ENCODE measurements around the gene RHD. TPM values are rescaled to one million over a fixed set of nuclear protein-coding genes. Genes with fewer than 3 reads are reported as not detected.
"Not testable (repeated sequence)": the region's sequence is repeated elsewhere in the genome, so short reads cannot be mapped to it uniquely, and the experiment has no call there.

The RHD gene
- total and polyA plus RNA-seq, 2 experiments from 2014 or later: 0.21 to 0.26 TPM

GRCh38 chr1:25232866-25233784 lies 39.2 kb upstream of the RHD start:
- Histone ChIP-seq H2AFZ (no peak overlapping the region), H3K4me3 (peak overlapping the region; percentile 80), H3K27ac (ENCODE audit: low read depth) (peak overlapping the region; percentile 93), H3K36me3 (ENCODE audit: insufficient read depth) (peaks cover 13% of the 10 kb centered on the region), H3K4me1 (ENCODE audit: insufficient read depth) (peaks cover 5% of the 10 kb centered on the region), H3K27me3 (ENCODE audit: insufficient read depth) (no peaks in the 10 kb centered on the region), H3F3A (replicated peaks; ENCODE audit: low read depth) (no peaks in the 10 kb centered on the region), H4K20me1 (replicated peaks; ENCODE audit: insufficient read depth) (peaks cover 2% of the 10 kb centered on the region; the same call in 1 of the 2 replicates), H3K4me2 (peak overlapping the region; percentile 86), H3K9me2 (ENCODE audit: insufficient read depth) (no peaks in the 10 kb centered on the region), H3K79me2 (replicated peaks; ENCODE audit: insufficient read depth) (peaks cover 46% of the 10 kb centered on the region)
- no peak overlapping the region; the same call in 1 of the 2 replicates for H3K27ac Mint-ChIP-seq
- H3K4me3 Mint-ChIP-seq: no peak overlapping the region
- H3K36me3 Mint-ChIP-seq (ENCODE audit: low read depth): peaks cover 26% of the 10 kb centered on the region
- H3K4me1 Mint-ChIP-seq: peaks cover 13% of the 10 kb centered on the region
- peak; percentile 91 for DNase-seq (ENCODE audit: low spot score)
- peak; percentile 96 for ATAC-seq
- H3K9me3 Mint-ChIP-seq: no peaks in the 10 kb centered on the region
- H3K27me3 Mint-ChIP-seq (ENCODE audit: insufficient read depth, low read depth, poor library complexity): peaks cover 4% of the 10 kb centered on the region
- TF ChIP-seq ZNF331 (CRISPR knock-in tag; IDR thresholded peaks at IDR 0.05; ENCODE audit: low read depth): no peak
- no peak for TF ChIP-seq CREB1 (CRISPR knock-in tag; IDR thresholded peaks at IDR 0.05; ENCODE audit: low read depth)
- no peak for TF ChIP-seq STAT1 (IDR thresholded peaks at IDR 0.05; ENCODE audit: unreplicated experiment)
- TF ChIP-seq, protein P1, sequence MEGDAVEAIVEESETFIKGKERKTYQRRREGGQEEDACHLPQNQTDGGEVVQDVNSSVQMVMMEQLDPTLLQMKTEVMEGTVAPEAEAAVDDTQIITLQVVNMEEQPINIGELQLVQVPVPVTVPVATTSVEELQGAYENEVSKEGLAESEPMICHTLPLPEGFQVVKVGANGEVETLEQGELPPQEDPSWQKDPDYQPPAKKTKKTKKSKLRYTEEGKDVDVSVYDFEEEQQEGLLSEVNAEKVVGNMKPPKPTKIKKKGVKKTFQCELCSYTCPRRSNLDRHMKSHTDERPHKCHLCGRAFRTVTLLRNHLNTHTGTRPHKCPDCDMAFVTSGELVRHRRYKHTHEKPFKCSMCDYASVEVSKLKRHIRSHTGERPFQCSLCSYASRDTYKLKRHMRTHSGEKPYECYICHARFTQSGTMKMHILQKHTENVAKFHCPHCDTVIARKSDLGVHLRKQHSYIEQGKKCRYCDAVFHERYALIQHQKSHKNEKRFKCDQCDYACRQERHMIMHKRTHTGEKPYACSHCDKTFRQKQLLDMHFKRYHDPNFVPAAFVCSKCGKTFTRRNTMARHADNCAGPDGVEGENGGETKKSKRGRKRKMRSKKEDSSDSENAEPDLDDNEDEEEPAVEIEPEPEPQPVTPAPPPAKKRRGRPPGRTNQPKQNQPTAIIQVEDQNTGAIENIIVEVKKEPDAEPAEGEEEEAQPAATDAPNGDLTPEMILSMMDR (conservative IDR thresholded peaks at IDR 0.05; ENCODE audit: low read depth in 2 of 2): no peak
- no peak; the same call in 1 of the 2 replicates for TF ChIP-seq POLR2AphosphoS5 (IDR thresholded peaks at IDR 0.05; ENCODE audit: low read depth)
- TF ChIP-seq NANOG (IDR thresholded peaks at IDR 0.05; ENCODE audit: borderline replicate concordance): no peak
- no peak for TF ChIP-seq JUNB (IDR thresholded peaks at IDR 0.05; ENCODE audit: unreplicated experiment)
- no peak for TF ChIP-seq ETS1 (IDR thresholded peaks at IDR 0.05)
- TF ChIP-seq EZH2 (IDR thresholded peaks at IDR 0.05; ENCODE audit: low read depth, unreplicated experiment): no peak
- TF ChIP-seq, protein P2, sequence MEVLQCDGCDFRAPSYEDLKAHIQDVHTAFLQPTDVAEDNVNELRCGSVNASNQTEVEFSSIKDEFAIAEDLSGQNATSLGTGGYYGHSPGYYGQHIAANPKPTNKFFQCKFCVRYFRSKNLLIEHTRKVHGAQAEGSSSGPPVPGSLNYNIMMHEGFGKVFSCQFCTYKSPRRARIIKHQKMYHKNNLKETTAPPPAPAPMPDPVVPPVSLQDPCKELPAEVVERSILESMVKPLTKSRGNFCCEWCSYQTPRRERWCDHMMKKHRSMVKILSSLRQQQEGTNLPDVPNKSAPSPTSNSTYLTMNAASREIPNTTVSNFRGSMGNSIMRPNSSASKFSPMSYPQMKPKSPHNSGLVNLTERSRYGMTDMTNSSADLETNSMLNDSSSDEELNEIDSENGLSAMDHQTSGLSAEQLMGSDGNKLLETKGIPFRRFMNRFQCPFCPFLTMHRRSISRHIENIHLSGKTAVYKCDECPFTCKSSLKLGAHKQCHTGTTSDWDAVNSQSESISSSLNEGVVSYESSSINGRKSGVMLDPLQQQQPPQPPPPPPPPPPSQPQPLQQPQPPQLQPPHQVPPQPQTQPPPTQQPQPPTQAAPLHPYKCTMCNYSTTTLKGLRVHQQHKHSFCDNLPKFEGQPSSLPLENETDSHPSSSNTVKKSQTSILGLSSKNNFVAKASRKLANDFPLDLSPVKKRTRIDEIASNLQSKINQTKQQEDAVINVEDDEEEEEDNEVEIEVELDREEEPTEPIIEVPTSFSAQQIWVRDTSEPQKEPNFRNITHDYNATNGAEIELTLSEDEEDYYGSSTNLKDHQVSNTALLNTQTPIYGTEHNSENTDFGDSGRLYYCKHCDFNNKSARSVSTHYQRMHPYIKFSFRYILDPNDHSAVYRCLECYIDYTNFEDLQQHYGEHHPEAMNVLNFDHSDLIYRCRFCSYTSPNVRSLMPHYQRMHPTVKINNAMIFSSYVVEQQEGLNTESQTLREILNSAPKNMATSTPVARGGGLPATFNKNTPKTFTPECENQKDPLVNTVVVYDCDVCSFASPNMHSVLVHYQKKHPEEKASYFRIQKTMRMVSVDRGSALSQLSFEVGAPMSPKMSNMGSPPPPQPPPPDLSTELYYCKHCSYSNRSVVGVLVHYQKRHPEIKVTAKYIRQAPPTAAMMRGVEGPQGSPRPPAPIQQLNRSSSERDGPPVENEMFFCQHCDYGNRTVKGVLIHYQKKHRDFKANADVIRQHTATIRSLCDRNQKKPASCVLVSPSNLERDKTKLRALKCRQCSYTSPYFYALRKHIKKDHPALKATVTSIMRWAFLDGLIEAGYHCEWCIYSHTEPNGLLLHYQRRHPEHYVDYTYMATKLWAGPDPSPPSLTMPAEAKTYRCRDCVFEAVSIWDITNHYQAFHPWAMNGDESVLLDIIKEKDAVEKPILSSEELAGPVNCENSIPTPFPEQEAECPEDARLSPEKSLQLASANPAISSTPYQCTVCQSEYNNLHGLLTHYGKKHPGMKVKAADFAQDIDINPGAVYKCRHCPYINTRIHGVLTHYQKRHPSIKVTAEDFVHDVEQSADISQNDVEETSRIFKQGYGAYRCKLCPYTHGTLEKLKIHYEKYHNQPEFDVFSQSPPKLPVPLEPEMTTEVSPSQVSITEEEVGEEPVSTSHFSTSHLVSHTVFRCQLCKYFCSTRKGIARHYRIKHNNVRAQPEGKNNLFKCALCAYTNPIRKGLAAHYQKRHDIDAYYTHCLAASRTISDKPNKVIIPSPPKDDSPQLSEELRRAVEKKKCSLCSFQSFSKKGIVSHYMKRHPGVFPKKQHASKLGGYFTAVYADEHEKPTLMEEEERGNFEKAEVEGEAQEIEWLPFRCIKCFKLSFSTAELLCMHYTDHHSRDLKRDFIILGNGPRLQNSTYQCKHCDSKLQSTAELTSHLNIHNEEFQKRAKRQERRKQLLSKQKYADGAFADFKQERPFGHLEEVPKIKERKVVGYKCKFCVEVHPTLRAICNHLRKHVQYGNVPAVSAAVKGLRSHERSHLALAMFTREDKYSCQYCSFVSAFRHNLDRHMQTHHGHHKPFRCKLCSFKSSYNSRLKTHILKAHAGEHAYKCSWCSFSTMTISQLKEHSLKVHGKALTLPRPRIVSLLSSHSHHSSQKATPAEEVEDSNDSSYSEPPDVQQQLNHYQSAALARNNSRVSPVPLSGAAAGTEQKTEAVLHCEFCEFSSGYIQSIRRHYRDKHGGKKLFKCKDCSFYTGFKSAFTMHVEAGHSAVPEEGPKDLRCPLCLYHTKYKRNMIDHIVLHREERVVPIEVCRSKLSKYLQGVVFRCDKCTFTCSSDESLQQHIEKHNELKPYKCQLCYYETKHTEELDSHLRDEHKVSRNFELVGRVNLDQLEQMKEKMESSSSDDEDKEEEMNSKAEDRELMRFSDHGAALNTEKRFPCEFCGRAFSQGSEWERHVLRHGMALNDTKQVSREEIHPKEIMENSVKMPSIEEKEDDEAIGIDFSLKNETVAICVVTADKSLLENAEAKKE (CRISPR knock-in tag; IDR thresholded peaks at IDR 0.05): no peak

DNA sequence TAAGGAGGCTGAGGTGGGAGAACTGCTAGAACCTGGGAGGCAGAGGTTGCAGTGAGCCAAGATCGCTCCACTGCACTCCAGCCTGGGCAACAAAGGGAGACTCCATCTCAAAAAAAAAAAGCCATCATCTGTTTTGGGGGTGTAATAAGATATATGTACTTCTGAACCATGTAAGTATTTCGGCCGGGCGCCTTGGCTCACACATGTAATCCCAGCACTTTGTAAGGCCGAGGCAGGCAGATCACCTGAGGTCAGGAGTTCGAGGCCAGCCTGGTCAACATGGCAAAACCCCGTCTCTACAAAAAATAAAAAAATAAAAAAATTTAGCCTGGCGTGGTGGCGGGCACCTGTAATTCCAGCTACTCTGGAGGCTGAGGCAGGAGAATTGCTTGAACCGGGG lies 36.9 kb upstream of the RHD start:
- not testable (repeated sequence) for H3K4me1 ChIP-seq (ENCODE audit: insufficient read depth); H2AFZ ChIP-seq; DNase-seq (ENCODE audit: low spot score); H3K9me2 ChIP-seq (ENCODE audit: insufficient read depth); ATAC-seq; H3K9me3 Mint-ChIP-seq; H3K27ac Mint-ChIP-seq; H3K4me3 Mint-ChIP-seq; H3K27ac ChIP-seq (ENCODE audit: low read depth); H3F3A ChIP-seq (replicated peaks; ENCODE audit: low read depth); H3K27me3 Mint-ChIP-seq (ENCODE audit: insufficient read depth, low read depth, poor library complexity); H3K36me3 ChIP-seq (ENCODE audit: insufficient read depth); H4K20me1 ChIP-seq (replicated peaks; ENCODE audit: insufficient read depth); H3K4me2 ChIP-seq; H3K4me3 ChIP-seq; H3K27me3 ChIP-seq (ENCODE audit: insufficient read depth)
- peaks cover 13% of the 10 kb centered on the region for H3K4me1 Mint-ChIP-seq
- peaks cover 16% of the 10 kb centered on the region for H3K36me3 Mint-ChIP-seq (ENCODE audit: low read depth)
- peaks cover 42% of the 10 kb centered on the region for H3K79me2 ChIP-seq (replicated peaks; ENCODE audit: insufficient read depth)

Measured in GM23338 (cell line).